Measurements from ENCODE around the gene POP7. TPM values are rescaled to one million over a fixed set of nuclear protein-coding genes. Genes with fewer than 3 reads are reported as not detected.
"Not testable (repeated sequence)": the region's sequence is repeated elsewhere in the genome, so short reads cannot be mapped to it uniquely, and the experiment has no call there.

Gene POP7
- polyA plus RNA-seq, 1 donor from 2014 or later = 48.6 TPM

- Mint-ChIP-seq H3K9me3 (peaks cover 0 to 13% (median 10%) of the 10 kb centered on the region in 3 donors), H3K27ac (no peak overlapping the region), H3K4me1 (peaks cover 0 to 5% (median 4%) of the 10 kb centered on the region in 3 donors), H3K27me3 (peaks cover 36% of the 10 kb centered on the region), H3K4me3 (no peak overlapping the region), H3K36me3 (peaks cover 4% of the 10 kb centered on the region)
These were observed 15.0 kb downstream of the POP7 start for GRCh38 chr7:100720671-100721504.

DNA sequence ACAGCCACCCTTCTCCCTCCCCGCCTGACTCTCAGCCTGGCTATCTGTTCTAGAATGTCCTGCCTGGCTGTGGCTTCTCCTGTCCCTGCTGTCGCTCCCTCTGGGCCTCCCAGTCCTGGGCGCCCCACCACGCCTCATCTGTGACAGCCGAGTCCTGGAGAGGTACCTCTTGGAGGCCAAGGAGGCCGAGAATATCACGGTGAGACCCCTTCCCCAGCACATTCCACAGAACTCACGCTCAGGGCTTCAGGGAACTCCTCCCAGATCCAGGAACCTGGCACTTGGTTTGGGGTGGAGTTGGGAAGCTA is 15.5 kb downstream of the POP7 start:
- peaks cover 0 to 5% (median 4%) of the 10 kb centered on the region in 3 donors for H3K4me1 Mint-ChIP-seq
- H3K27me3 Mint-ChIP-seq = peaks cover 36% of the 10 kb centered on the region
- no peak overlapping the region for H3K27ac Mint-ChIP-seq
- peaks cover 0 to 13% (median 10%) of the 10 kb centered on the region in 3 donors for H3K9me3 Mint-ChIP-seq
- peaks cover 4% of the 10 kb centered on the region for H3K36me3 Mint-ChIP-seq
- no peak overlapping the region for H3K4me3 Mint-ChIP-seq

DNA sequence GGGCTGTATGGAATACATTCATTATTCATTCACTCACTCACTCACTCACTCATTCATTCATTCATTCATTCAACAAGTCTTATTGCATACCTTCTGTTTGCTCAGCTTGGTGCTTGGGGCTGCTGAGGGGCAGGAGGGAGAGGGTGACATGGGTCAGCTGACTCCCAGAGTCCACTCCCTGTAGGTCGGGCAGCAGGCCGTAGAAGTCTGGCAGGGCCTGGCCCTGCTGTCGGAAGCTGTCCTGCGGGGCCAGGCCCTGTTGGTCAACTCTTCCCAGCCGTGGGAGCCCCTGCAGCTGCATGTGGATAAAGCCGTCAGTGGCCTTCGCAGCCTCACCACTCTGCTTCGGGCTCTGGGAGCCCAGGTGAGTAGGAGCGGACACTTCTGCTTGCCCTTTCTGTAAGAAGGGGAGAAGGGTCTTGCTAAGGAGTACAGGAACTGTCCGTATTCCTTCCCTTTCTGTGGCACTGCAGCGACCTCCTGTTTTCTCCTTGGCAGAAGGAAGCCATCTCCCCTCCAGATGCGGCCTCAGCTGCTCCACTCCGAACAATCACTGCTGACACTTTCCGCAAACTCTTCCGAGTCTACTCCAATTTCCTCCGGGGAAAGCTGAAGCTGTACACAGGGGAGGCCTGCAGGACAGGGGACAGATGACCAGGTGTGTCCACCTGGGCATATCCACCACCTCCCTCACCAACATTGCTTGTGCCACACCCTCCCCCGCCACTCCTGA is 16.7 kb downstream of the POP7 start:
- H3K27me3 Mint-ChIP-seq = peaks cover 41% of the 10 kb centered on the region
- H3K4me3 Mint-ChIP-seq = no peak overlapping the region

GRCh38 chr7:100723732-100724275 is 17.9 kb downstream of the POP7 start:
- no peak overlapping the region for H3K4me3 Mint-ChIP-seq
- no peak overlapping the region for H3K27ac Mint-ChIP-seq
- peaks cover 3% of the 10 kb centered on the region for H3K36me3 Mint-ChIP-seq
- H3K27me3 Mint-ChIP-seq = peaks cover 49% of the 10 kb centered on the region
- peaks cover 0 to 5% (median 4%) of the 10 kb centered on the region in 3 donors for H3K4me1 Mint-ChIP-seq
- peaks cover 0 to 4% (median 3%) of the 10 kb centered on the region in 3 donors for H3K9me3 Mint-ChIP-seq

More for the DNA sequence above, 16.7 kb downstream of the POP7 start:
- no peak overlapping the region for H3K27ac Mint-ChIP-seq
- H3K9me3 Mint-ChIP-seq = peaks cover 0 to 13% (median 9%) of the 10 kb centered on the region in 3 donors
- H3K4me1 Mint-ChIP-seq = peaks cover 0 to 5% (median 4%) of the 10 kb centered on the region in 3 donors
- peaks cover 4% of the 10 kb centered on the region for H3K36me3 Mint-ChIP-seq

DNA sequence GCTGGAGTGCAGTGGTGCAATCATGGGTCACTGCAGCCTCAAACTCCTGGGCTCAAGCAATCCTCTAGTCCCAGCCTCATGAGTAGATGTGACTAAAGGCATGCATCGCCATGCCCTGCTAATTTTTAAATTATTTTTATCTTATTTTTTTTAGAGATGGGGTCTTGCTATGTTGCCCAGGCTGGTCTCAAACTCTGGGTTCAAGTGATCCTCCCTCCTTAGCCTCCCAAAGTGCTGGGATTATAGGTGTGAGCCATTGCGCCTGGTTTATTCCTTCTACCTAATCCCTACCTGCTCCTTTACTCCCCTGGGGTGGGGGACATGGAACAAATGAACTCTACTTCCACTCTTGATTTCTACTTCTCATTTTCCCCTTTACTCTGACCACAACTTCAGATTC is 18.4 kb downstream of the POP7 start:
- H3K4me1 Mint-ChIP-seq, H3K36me3 Mint-ChIP-seq, H3K4me3 Mint-ChIP-seq, H3K27ac Mint-ChIP-seq, H3K9me3 Mint-ChIP-seq: not testable (repeated sequence)
- H3K27me3 Mint-ChIP-seq = peaks cover 46% of the 10 kb centered on the region

- Mint-ChIP-seq H3K27me3 (peaks cover 27% of the 10 kb centered on the region), H3K36me3 (no peaks in the 10 kb centered on the region), H3K9me3 (no peaks in the 10 kb centered on the region), H3K27ac (no peak overlapping the region), H3K4me1 (peaks cover 0 to 9% (median 2%) of the 10 kb centered on the region in 3 donors), H3K4me3 (no peak overlapping the region)
These were observed 21.3 kb downstream of the POP7 start for GRCh38 chr7:100726996-100727761.

DNA sequence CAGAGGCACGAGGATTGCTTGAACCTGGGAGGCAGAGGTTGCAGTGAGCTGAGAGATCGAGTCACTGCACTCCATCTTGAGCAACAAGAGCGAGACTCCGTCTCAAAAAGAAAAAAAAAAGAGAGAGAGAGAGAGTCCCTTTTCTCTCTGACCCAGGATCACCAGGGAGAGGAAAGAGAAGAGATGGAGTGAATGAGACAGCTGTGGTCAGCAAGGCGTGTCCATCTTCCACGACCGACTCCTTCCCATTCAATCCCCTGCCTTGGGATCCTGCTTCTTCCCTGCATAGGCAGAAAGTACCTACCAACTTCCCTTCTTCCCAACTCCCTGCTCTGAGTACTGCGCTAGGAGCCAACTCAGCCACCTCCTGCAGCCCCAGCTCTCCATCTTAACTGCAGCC is 22.3 kb downstream of the POP7 start:
- no peak overlapping the region for H3K27ac Mint-ChIP-seq
- H3K36me3 Mint-ChIP-seq = no peaks in the 10 kb centered on the region

DNA sequence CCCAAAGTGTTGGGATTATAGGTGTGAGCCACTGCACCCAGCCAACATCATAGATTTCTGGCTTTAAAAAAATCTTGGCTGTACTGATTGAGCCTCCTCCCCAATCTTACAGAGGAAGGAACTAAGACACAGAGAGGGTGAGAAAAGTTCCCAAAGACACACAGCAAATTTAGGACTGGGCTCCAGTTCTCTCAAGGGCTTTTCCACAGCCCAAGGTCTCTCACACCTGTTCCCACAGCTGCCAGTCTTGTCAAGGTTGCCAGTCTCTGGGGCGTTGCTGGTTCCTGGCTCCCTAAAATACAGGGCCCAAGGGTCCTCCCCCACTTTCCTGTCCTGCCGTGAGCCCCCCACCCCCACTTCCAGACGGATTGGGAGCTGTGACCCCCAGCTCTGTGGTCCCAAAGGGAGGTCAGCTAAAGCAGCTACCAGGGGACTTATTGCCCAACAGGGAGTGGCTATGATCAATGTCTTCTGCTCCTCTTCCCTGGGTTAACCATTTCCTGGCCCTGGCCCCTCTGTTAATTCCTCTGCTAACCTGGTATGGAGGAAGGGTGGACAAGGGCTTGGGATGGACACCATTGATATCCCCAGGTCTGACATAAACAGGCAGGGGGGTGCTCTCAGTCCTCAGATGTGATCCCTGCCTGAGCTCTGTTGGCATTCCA is 24.3 kb downstream of the POP7 start:
- Mint-ChIP-seq H3K27me3 (peaks cover 16% of the 10 kb centered on the region), H3K4me3 (no peak overlapping the region), H3K9me3 (no peaks in the 10 kb centered on the region), H3K4me1 (peaks cover 4 to 15% (median 13%) of the 10 kb centered on the region in 3 donors), H3K27ac (no peak overlapping the region), H3K36me3 (no peaks in the 10 kb centered on the region)

More for the DNA sequence above, 22.3 kb downstream of the POP7 start:
- H3K4me1 Mint-ChIP-seq = peaks cover 6 to 13% (median 8%) of the 10 kb centered on the region in 3 donors
- no peaks in the 10 kb centered on the region for H3K9me3 Mint-ChIP-seq
- peaks cover 21% of the 10 kb centered on the region for H3K27me3 Mint-ChIP-seq
- H3K4me3 Mint-ChIP-seq = no peak overlapping the region

- peak overlapping the region in 1 of 4 donors; percentile 70 for H3K4me3 Mint-ChIP-seq
- H3K27ac Mint-ChIP-seq = no peak overlapping the region
- H3K27me3 Mint-ChIP-seq = peaks cover 16% of the 10 kb centered on the region
- no peaks in the 10 kb centered on the region for H3K36me3 Mint-ChIP-seq
- no peaks in the 10 kb centered on the region for H3K9me3 Mint-ChIP-seq
- H3K4me1 Mint-ChIP-seq = peaks cover 4 to 15% (median 10%) of the 10 kb centered on the region in 3 donors
These were observed 26.2 kb downstream of the POP7 start for GRCh38 chr7:100731937-100732636.

DNA sequence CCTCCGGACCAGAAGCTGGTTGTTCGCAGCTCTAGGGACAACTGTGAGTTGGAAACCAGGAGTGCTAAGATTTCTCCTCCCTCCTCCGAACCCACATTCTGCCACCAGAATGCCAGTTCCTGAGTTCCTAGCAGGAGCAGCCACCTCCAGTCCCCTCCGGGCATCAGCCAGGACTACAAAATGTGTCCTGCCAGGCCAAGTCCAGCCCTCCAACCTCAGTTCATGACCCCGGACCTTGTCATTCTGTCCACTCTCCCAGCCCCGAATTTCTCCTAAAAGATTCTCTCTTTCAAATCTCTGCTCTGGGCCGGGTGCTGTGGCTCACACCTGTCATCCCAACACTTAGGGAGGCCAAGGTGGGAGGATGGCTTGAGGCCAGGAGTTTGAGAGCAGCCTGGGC is 29.8 kb downstream of the POP7 start:
- Mint-ChIP-seq H3K4me1 (peaks cover 4 to 15% (median 10%) of the 10 kb centered on the region in 3 donors), H3K27ac (no peak overlapping the region), H3K27me3 (peaks cover 2% of the 10 kb centered on the region), H3K9me3 (peaks cover 0 to 2% (median 0%) of the 10 kb centered on the region in 3 donors), H3K4me3 (no peak overlapping the region), H3K36me3 (no peaks in the 10 kb centered on the region)

GRCh38 chr7:100736671-100737070 is 30.8 kb downstream of the POP7 start:
- H3K36me3 Mint-ChIP-seq = no peaks in the 10 kb centered on the region
- peak overlapping the region in 1 of 4 donors; percentile 58 for H3K4me3 Mint-ChIP-seq
- H3K4me1 Mint-ChIP-seq = peaks cover 4 to 15% (median 10%) of the 10 kb centered on the region in 3 donors
- H3K27me3 Mint-ChIP-seq = peaks cover 2% of the 10 kb centered on the region
- no peak overlapping the region for H3K27ac Mint-ChIP-seq
- H3K9me3 Mint-ChIP-seq = peaks cover 0 to 2% (median 0%) of the 10 kb centered on the region in 3 donors

DNA sequence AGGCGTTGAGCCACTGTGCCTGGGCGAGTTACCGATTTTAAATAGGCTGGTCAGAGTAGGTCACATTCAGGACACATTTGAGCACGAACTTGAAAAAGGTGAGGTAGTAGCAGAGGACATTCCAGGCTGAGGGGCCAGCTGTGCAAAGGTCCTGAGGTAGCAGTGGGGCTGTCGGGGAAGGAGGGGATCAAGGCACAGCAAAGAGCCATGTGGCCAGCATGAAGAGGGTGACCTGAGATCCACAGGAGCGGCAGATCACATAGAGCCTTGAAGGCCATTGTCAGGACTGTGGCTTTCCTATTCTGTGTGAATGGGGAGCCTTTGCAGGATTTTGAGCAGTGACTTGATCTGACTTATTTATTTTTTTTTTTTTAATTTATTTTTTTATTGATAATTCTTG is 34.0 kb downstream of the POP7 start:
- H3K4me1 Mint-ChIP-seq = peaks cover 0 to 2% (median 0%) of the 10 kb centered on the region in 3 donors
- H3K27me3 Mint-ChIP-seq = no peaks in the 10 kb centered on the region
- no peak overlapping the region for H3K27ac Mint-ChIP-seq
- no peak overlapping the region for H3K4me3 Mint-ChIP-seq
- H3K36me3 Mint-ChIP-seq = no peaks in the 10 kb centered on the region
- peaks cover 0 to 2% (median 0%) of the 10 kb centered on the region in 3 donors for H3K9me3 Mint-ChIP-seq

- peak overlapping the region in 2 of 4 donors; percentile 81 to 86 for H3K4me3 Mint-ChIP-seq
- peaks cover 0 to 2% (median 0%) of the 10 kb centered on the region in 3 donors for H3K9me3 Mint-ChIP-seq
- no peaks in the 10 kb centered on the region for H3K36me3 Mint-ChIP-seq
- no peak overlapping the region for H3K27ac Mint-ChIP-seq
- peaks cover 15% of the 10 kb centered on the region for H3K27me3 Mint-ChIP-seq
- H3K4me1 Mint-ChIP-seq = peaks cover 0 to 2% (median 0%) of the 10 kb centered on the region in 3 donors
These were observed 38.7 kb downstream of the POP7 start for GRCh38 chr7:100744605-100745004.

Data from IgD-negative memory B cell (primary cell).